Aorta (tissue), 5 donors: ENCODE data around the gene ECT2. TPM values are rescaled to one million over a fixed set of nuclear protein-coding genes. Genes with fewer than 3 reads are reported as not detected.
"Not testable (repeated sequence)": the region's sequence is repeated elsewhere in the genome, so short reads cannot be mapped to it uniquely, and the experiment has no call there.

ENCODE experiments used
- ATAC-seq: fragments of 200-7000 bp; cut with Tn5 transposase; one replicate; pipeline ENCODE4 v1.9.1; 2022; ENCODE audit warnings: moderate library complexity; ENCODE audit not compliant: low FRiP score
- DNase-seq, 2 donors: peaks; one replicate each; pipeline ENCODE4 v3.0.0-alpha.2; 2020
- H3K27ac ChIP-seq, 2 donors: one replicate each; pipeline ENCODE4 v1.5.1; 2013; ENCODE audit warnings: low read length in 2 of 2, mild to moderate bottlenecking in 2 of 2, moderate library complexity in 2 of 2, control low read depth in 1 of 2, inconsistent platforms in 1 of 2, low read depth in 1 of 2
- H3K27me3 ChIP-seq, 2 donors: one replicate each; pipeline ENCODE4 v1.6.1; 2013; ENCODE audit warnings: control low read depth in 1 of 2, low read length in 1 of 2, mild to moderate bottlenecking in 1 of 2, moderate library complexity in 1 of 2; ENCODE audit not compliant: insufficient read depth in 2 of 2, control insufficient read depth in 1 of 2
- H3K36me3 ChIP-seq, 2 donors: one replicate each; pipeline ENCODE4 v1.6.1; 2013; ENCODE audit warnings: control low read depth in 1 of 2, low read length in 1 of 2, mild to moderate bottlenecking in 1 of 2; ENCODE audit not compliant: insufficient read depth in 2 of 2, control insufficient read depth in 1 of 2
- H3K4me1 ChIP-seq, 2 donors: one replicate each; pipeline ENCODE4 v1.6.1; 2013; ENCODE audit warnings: low read length in 2 of 2, control low read depth in 1 of 2, mild to moderate bottlenecking in 1 of 2, moderate library complexity in 1 of 2; ENCODE audit not compliant: insufficient read depth in 2 of 2, control insufficient read depth in 1 of 2
- H3K4me3 ChIP-seq, 2 donors: one replicate each; pipeline ENCODE4 v1.5.1; 2013; ENCODE audit warnings: low read length in 2 of 2, control low read depth in 1 of 2, mild to moderate bottlenecking in 1 of 2
- H3K9me3 ChIP-seq: one replicate; pipeline ENCODE4 v1.6.1; 2013; ENCODE audit warnings: mild to moderate bottlenecking, low read length; ENCODE audit not compliant: control insufficient read depth
- whole genome bisulfite sequencing, 2 donors: extraction: QIAGEN DNeasy Blood & Tissue Kit; methylation state at CpG; one replicate each; pipeline ENCODE4 v1.1.7; 2013; 5-methylcytosine and 5-hydroxymethylcytosine counted together
- intact Hi-C, 2 donors: fragments of 100-400 bp; cut with DNase I; formaldehyde crosslinking; loops; one replicate each; pipeline versions ENCODE4 v1.14.2 to v1.15.0; 2022
- polyA plus RNA-seq, 2 donors: library from polyadenylated mRNA; stranded (reverse); fragments of 200-250 nt; gene quantifications; one replicate each; pipeline ENCODE4 v1.2.3, GENCODE V29; 2013
- total RNA-seq, 2 donors: library from RNA; stranded (reverse); fragmentation: NEBNext Ultra II Directional; extraction: Animal tissue kit (Norgen Biotek cat#: 25700); gene quantifications; one replicate each; pipeline ENCODE4 v1.2.1, GENCODE V29; 2021
- donor health status: healthy with polysubstance abuse.
- donor health status: Bipolar disorder and iron deficiency.
- donor health status: DM: no; HTN: no; CAD: no.
- donor health status: DM: no; HTN: no; CAD: no.
- donor health status: DM: yes; HTN: yes; CAD: no.

ECT2 gene
- total and polyA plus RNA-seq, 4 donors = 2.8 to 10.0 (median 5.7) TPM

GRCh38 chr3:172848910-172849309, 98.4 kb downstream of the ECT2 start:
- H3K9me3 ChIP-seq = no peaks in the 10 kb centered on the region
- peaks cover 0 to 2% of the 10 kb centered on the region in 2 donors for H3K27me3 ChIP-seq
- H3K4me3 ChIP-seq = no peak overlapping the region
- ATAC-seq = no peak
- WGBS, 2 donors = 36% methylated on average over 1 of the region's 1 CpG
- no peaks in the 10 kb centered on the region for H3K4me1 ChIP-seq
- H3K27ac ChIP-seq = no peak overlapping the region
- DNase-seq = no peak
- intact Hi-C loops = no loop called here
- H3K36me3 ChIP-seq = no peaks in the 10 kb centered on the region

- no peak overlapping the region for H3K4me3 ChIP-seq
- ATAC-seq = no peak
- H3K27me3 ChIP-seq = no peaks in the 10 kb centered on the region
- H3K36me3 ChIP-seq = no peaks in the 10 kb centered on the region
- no peaks in the 10 kb centered on the region for H3K4me1 ChIP-seq
- intact Hi-C loops = loop anchor here in 1 of 2 donors (10.0 kb wide), 1 partner anchor 1302 kb away; no protein-coding TSS in a partner anchor
- no peak for DNase-seq
- H3K9me3 ChIP-seq = no peaks in the 10 kb centered on the region
- H3K27ac ChIP-seq = no peak overlapping the region
- whole genome bisulfite sequencing, 2 donors = 76 to 81% methylated on average over 1 of the region's 1 CpG
These were observed 102.5 kb downstream of the ECT2 start for GRCh38 chr3:172853005-172853404.

GRCh38 chr3:172853921-172854666, 103.6 kb downstream of the ECT2 start:
- H3K4me3 ChIP-seq = no peak overlapping the region
- ATAC-seq (no peak), DNase-seq (no peak)
- no peaks in the 10 kb centered on the region for H3K27me3 ChIP-seq
- H3K27ac ChIP-seq = no peak overlapping the region
- no peaks in the 10 kb centered on the region for H3K36me3 ChIP-seq
- no peaks in the 10 kb centered on the region for H3K4me1 ChIP-seq
- 57 to 72% methylated on average over 3 of the region's 3 CpGs for WGBS, 2 donors
- H3K9me3 ChIP-seq = no peaks in the 10 kb centered on the region
- intact Hi-C loops = loop anchor here in 1 of 2 donors (10.0 kb wide), 1 partner anchor 1301 kb away; no protein-coding TSS in a partner anchor

GRCh38 chr3:172855037-172855436, 104.5 kb downstream of the ECT2 start:
- Histone ChIP-seq H3K4me3 (no peak overlapping the region), H3K27me3 (no peaks in the 10 kb centered on the region), H3K36me3 (no peaks in the 10 kb centered on the region), H3K4me1 (no peaks in the 10 kb centered on the region), H3K9me3 (no peaks in the 10 kb centered on the region), H3K27ac (no peak overlapping the region)
- no peak for ATAC-seq
- no peak for DNase-seq
- intact Hi-C loops = loop anchor here in 1 of 2 donors (10.0 kb wide), 1 partner anchor 1300 kb away; no protein-coding TSS in a partner anchor

- Histone ChIP-seq H3K36me3 (no peaks in the 10 kb centered on the region), H3K27ac (no peak overlapping the region), H3K4me3 (no peak overlapping the region), H3K9me3 (no peaks in the 10 kb centered on the region), H3K4me1 (no peaks in the 10 kb centered on the region), H3K27me3 (no peaks in the 10 kb centered on the region)
- intact Hi-C loops = loop anchor here in 1 of 2 donors (10.0 kb wide), 1 partner anchor 1298 kb away; no protein-coding TSS in a partner anchor
- ATAC-seq = peak; percentile 64
- WGBS, 2 donors = 7 to 12% methylated on average over 4 of the region's 4 CpGs
- DNase-seq = no peak
These were observed 106.5 kb downstream of the ECT2 start for GRCh38 chr3:172856795-172857742.

- no peak overlapping the region for H3K4me3 ChIP-seq
- WGBS, 2 donors = 94 to 96% methylated on average over 2 of the region's 2 CpGs
These were observed 108.5 kb downstream of the ECT2 start for GRCh38 chr3:172859041-172859440.

GRCh38 chr3:172866726-172867350, 116.3 kb downstream of the ECT2 start:
- intact Hi-C loops, DNase-seq, H3K9me3 ChIP-seq, H3K27me3 ChIP-seq, ATAC-seq, H3K36me3 ChIP-seq, H3K27ac ChIP-seq, H3K4me3 ChIP-seq, H3K4me1 ChIP-seq: not testable (repeated sequence)
- 96 to 98% methylated on average over 38 of the region's 38 CpGs for WGBS, 2 donors

More at GRCh38 chr3:172859041-172859440, 108.5 kb downstream of the ECT2 start:
- Histone ChIP-seq H3K4me1 (no peaks in the 10 kb centered on the region), H3K27ac (no peak overlapping the region), H3K36me3 (no peaks in the 10 kb centered on the region), H3K9me3 (peaks cover 1% of the 10 kb centered on the region), H3K27me3 (no peaks in the 10 kb centered on the region)
- DNase-seq (no peak), ATAC-seq (no peak)
- intact Hi-C loops = loop anchor here in 1 of 2 donors (10.0 kb wide), 1 partner anchor 1296 kb away; no protein-coding TSS in a partner anchor

- Histone ChIP-seq H3K27me3 (no peaks in the 10 kb centered on the region), H3K4me1 (no peaks in the 10 kb centered on the region), H3K36me3 (no peaks in the 10 kb centered on the region), H3K4me3 (no peak overlapping the region), H3K27ac (no peak overlapping the region), H3K9me3 (no peaks in the 10 kb centered on the region)
- 95 to 98% methylated on average over 2 of the region's 2 CpGs for WGBS, 2 donors
- intact Hi-C loops = no loop called here
- DNase-seq (no peak), ATAC-seq (peak; percentile 15)
These were observed 118.2 kb downstream of the ECT2 start for GRCh38 chr3:172868582-172869200.
